ENCODE data around the gene IRF9. TPM values are rescaled to one million over a fixed set of nuclear protein-coding genes. Genes with fewer than 3 reads are reported as not detected.

Gene IRF9
- total RNA-seq, 1 experiment from 2014 or later = 25.1 TPM

DNA sequence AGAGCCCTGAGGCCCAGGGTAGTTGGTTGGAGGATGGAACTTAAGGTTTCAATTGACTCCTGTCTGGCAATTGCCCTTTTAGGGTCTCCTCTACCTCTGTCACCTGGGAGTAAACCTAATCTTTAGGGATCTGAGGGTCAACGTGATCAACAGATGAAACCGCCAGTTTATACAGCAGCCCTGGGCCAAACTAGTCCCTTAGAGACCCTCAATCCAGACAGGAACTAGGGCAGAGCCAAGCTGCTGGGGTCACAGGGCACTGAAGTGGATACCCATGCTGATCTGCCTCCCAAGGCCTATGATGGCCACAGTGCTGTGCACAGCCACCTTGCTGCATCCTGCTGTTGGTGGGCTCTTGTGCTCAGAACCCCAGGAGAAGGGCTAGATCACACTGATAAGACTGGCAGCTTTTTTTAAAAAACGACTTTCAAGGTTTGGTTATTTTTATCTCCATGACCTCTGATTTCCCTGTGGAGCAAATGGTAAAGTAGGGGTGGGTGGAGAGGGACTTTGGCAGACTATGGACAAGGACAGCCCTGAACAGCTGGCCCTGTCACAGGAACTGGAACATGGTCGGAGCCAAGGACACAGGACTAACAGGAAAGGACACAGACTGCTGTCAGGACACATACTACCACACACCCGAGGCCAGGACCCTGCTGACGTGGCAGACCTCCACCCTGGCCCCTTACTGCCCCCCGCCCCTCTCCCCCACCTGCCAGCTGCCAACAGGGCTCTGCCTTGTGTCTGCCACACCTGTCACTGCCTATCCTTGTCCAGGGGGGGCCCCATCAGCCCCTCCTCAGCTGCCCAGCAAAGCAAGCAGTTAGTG, 30.1 kb upstream of the IRF9 start:
- Histone ChIP-seq H3K27ac (ENCODE audit: low read depth, low read length, poor library complexity, severe bottlenecking) (no peak overlapping the region), H3K4me3 (ENCODE audit: low read depth, low read length, poor library complexity, severe bottlenecking) (no peak overlapping the region), H3K27me3 (replicated peaks; ENCODE audit: insufficient read depth, low read depth, low read length, poor library complexity) (no peaks in the 10 kb centered on the region), H3K36me3 (ENCODE audit: insufficient read depth, low read length, poor library complexity, severe bottlenecking) (no peaks in the 10 kb centered on the region), H3K9me3 (ENCODE audit: low read depth, low read length, poor library complexity, severe bottlenecking) (no peaks in the 10 kb centered on the region), H3K4me1 (ENCODE audit: insufficient read depth, low read length, poor library complexity, severe bottlenecking) (no peaks in the 10 kb centered on the region)
- DNase-seq (ENCODE audit: low spot score) = no peak
- CTCF ChIA-PET = no interaction called here
- POLR2A ChIA-PET (ENCODE audit: low non-redundant PET) = interaction anchor here (0.6 kb wide), 1 partner anchor 190 kb away, joined by 4 read pairs; no protein-coding TSS in a partner anchor
- intact Hi-C loops (cut with micrococcal nuclease; ENCODE audit: unreplicated experiment) = no loop called here
- TF ChIP-seq, protein P1, sequence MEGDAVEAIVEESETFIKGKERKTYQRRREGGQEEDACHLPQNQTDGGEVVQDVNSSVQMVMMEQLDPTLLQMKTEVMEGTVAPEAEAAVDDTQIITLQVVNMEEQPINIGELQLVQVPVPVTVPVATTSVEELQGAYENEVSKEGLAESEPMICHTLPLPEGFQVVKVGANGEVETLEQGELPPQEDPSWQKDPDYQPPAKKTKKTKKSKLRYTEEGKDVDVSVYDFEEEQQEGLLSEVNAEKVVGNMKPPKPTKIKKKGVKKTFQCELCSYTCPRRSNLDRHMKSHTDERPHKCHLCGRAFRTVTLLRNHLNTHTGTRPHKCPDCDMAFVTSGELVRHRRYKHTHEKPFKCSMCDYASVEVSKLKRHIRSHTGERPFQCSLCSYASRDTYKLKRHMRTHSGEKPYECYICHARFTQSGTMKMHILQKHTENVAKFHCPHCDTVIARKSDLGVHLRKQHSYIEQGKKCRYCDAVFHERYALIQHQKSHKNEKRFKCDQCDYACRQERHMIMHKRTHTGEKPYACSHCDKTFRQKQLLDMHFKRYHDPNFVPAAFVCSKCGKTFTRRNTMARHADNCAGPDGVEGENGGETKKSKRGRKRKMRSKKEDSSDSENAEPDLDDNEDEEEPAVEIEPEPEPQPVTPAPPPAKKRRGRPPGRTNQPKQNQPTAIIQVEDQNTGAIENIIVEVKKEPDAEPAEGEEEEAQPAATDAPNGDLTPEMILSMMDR (conservative IDR thresholded peaks at IDR 0.05; ENCODE audit: low read depth, low read length) = no peak
- no peak for TF ChIP-seq EZH2 (IDR thresholded peaks at IDR 0.05; ENCODE audit: borderline replicate concordance, low read depth, low read length, poor library complexity, severe bottlenecking)
- BruUV-seq (replicated peaks) = no TSS peak

DNA sequence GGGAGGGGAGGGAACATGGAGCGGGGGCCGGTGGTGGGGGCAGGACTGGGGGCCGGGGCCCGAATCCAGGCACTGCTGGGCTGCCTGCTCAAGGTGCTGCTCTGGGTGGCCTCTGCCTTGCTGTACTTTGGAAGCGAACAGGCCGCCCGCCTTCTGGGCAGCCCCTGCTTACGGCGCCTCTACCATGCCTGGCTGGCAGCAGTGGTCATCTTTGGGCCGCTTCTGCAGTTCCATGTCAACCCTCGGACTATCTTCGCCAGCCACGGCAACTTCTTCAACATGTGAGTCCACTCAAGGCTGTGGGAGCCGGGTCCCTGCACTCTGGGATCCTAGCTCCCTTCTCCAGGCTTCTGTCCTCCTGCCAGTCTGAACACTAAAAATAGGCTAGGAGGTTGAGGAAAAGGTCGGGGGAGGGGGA, 29.5 kb upstream of the IRF9 start:
- no peaks in the 10 kb centered on the region for H3K9me3 ChIP-seq (ENCODE audit: low read depth, low read length, poor library complexity, severe bottlenecking)
- H3K4me3 ChIP-seq (ENCODE audit: low read depth, low read length, poor library complexity, severe bottlenecking) = no peak overlapping the region
- POLR2A ChIA-PET (ENCODE audit: low non-redundant PET) = no interaction called here
- CTCF ChIA-PET = no interaction called here
- H3K4me1 ChIP-seq (ENCODE audit: insufficient read depth, low read length, poor library complexity, severe bottlenecking) = no peaks in the 10 kb centered on the region
- TF ChIP-seq, protein P1 (conservative IDR thresholded peaks at IDR 0.05; ENCODE audit: low read depth, low read length) = no peak
- no peak for TF ChIP-seq EZH2 (IDR thresholded peaks at IDR 0.05; ENCODE audit: borderline replicate concordance, low read depth, low read length, poor library complexity, severe bottlenecking)
- no peak overlapping the region for H3K27ac ChIP-seq (ENCODE audit: low read depth, low read length, poor library complexity, severe bottlenecking)
- H3K27me3 ChIP-seq (replicated peaks; ENCODE audit: insufficient read depth, low read depth, low read length, poor library complexity) = no peaks in the 10 kb centered on the region
- no TSS peak for BruUV-seq (replicated peaks)
- H3K36me3 ChIP-seq (ENCODE audit: insufficient read depth, low read length, poor library complexity, severe bottlenecking) = no peaks in the 10 kb centered on the region
- intact Hi-C loops (cut with micrococcal nuclease; ENCODE audit: unreplicated experiment) = no loop called here
- no peak for DNase-seq (ENCODE audit: low spot score)

DNA sequence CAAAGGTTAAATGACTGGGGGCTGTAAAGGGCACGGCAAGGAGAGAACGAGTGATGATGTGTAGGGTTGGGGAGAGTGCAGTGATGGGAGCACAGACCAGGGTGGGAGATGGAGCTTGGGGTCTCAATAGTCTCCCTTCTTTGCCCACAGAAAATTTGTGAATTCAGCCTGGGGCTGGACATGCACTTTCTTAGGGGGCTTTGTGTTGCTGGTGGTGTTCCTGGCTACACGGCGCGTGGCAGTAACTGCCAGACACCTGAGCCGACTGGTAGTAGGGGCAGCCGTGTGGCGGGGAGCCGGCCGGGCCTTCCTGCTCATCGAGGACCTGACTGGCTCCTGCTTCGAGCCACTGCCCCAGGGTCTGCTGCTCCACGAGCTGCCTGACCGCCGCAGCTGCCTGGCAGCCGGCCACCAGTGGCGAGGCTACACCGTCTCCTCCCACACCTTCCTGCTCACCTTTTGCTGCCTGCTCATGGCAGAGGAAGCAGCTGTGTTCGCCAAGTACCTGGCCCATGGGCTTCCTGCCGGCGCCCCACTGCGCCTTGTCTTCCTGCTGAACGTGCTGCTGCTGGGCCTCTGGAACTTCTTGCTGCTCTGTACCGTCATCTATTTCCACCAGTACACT, 28.9 kb upstream of the IRF9 start:
- peaks cover under 1% of the 10 kb centered on the region for H3K36me3 ChIP-seq (ENCODE audit: insufficient read depth, low read length, poor library complexity, severe bottlenecking)
- H3K27ac ChIP-seq (ENCODE audit: low read depth, low read length, poor library complexity, severe bottlenecking) = no peak overlapping the region
- no peak overlapping the region for H3K4me3 ChIP-seq (ENCODE audit: low read depth, low read length, poor library complexity, severe bottlenecking)
- intact Hi-C loops (cut with micrococcal nuclease; ENCODE audit: unreplicated experiment) = no loop called here
- no peak for DNase-seq (ENCODE audit: low spot score)
- POLR2A ChIA-PET (ENCODE audit: low non-redundant PET) = no interaction called here
- no peaks in the 10 kb centered on the region for H3K27me3 ChIP-seq (replicated peaks; ENCODE audit: insufficient read depth, low read depth, low read length, poor library complexity)
- H3K9me3 ChIP-seq (ENCODE audit: low read depth, low read length, poor library complexity, severe bottlenecking) = no peaks in the 10 kb centered on the region
- CTCF ChIA-PET = no interaction called here
- TF ChIP-seq, protein P1 (conservative IDR thresholded peaks at IDR 0.05; ENCODE audit: low read depth, low read length) = no peak
- no peak for TF ChIP-seq EZH2 (IDR thresholded peaks at IDR 0.05; ENCODE audit: borderline replicate concordance, low read depth, low read length, poor library complexity, severe bottlenecking)
- peaks cover 6% of the 10 kb centered on the region for H3K4me1 ChIP-seq (ENCODE audit: insufficient read depth, low read length, poor library complexity, severe bottlenecking)
- no TSS peak for BruUV-seq (replicated peaks)

All from A673 (cell line).